Fibroblast of lung (primary cell): Measurements from ENCODE around the gene BFSP2. TPM values are rescaled to one million over a fixed set of nuclear protein-coding genes. Genes with fewer than 3 reads are reported as not detected.

Experiments
- DNase-seq, 2 donors: peaks; one replicate each; pipeline versions ENCODE4 v3.0.0 to v3.0.0-alpha.2; 2010; ENCODE audit warnings: low read depth in 2 of 2
- H2AFZ ChIP-seq: 2 replicates; pipeline ENCODE4 v1.5.1; 2012; ENCODE audit warnings: low read length, control low read depth, inconsistent platforms
- H3K27ac ChIP-seq: 2 replicates; pipeline ENCODE4 v1.5.1; 2011; ENCODE audit warnings: low read length, control low read depth; ENCODE audit not compliant: insufficient read depth
- H3K27me3 ChIP-seq: 2 replicates; pipeline ENCODE4 v1.5.1; 2011; ENCODE audit warnings: mild to moderate bottlenecking, low read length; ENCODE audit not compliant: control insufficient read depth, insufficient read depth
- H3K36me3 ChIP-seq: 2 replicates; pipeline ENCODE4 v1.5.1; 2011; ENCODE audit warnings: low read length; ENCODE audit not compliant: control insufficient read depth, insufficient read depth
- H3K4me1 ChIP-seq: 2 replicates; pipeline ENCODE4 v1.5.1; 2011; ENCODE audit warnings: low read length; ENCODE audit not compliant: control insufficient read depth, insufficient read depth; ENCODE audit errors: extremely low read depth
- H3K4me2 ChIP-seq: 2 replicates; pipeline ENCODE4 v1.5.1; 2011; ENCODE audit warnings: low read length, control low read depth; ENCODE audit not compliant: insufficient read depth; ENCODE audit errors: extremely low read depth
- H3K4me3 ChIP-seq, 4 experiments: fragments of 200-600 bp in 1 of 4; sonication (generic) in 1 of 4; replicated peaks in 1 of 4; 2 replicates each; pipeline ENCODE4 v1.5.1; 2011 to 2016; ENCODE audit warnings: low read length in 4 of 4, low read depth in 3 of 4, mild to moderate bottlenecking in 3 of 4, control low read depth in 2 of 4, inconsistent platforms in 1 of 4, mixed read lengths in 1 of 4; ENCODE audit not compliant: insufficient read depth in 1 of 4; ENCODE audit errors: control extremely low read depth in 1 of 4
- H3K79me2 ChIP-seq: 2 replicates; pipeline ENCODE4 v1.5.1; 2012; ENCODE audit warnings: mild to moderate bottlenecking, low read length, inconsistent platforms; ENCODE audit not compliant: control insufficient read depth, insufficient read depth
- H3K9ac ChIP-seq: 2 replicates; pipeline ENCODE4 v1.5.1; 2011; ENCODE audit warnings: mild to moderate bottlenecking, low read length, control low read depth; ENCODE audit not compliant: insufficient read depth
- H3K9me3 ChIP-seq: 2 replicates; pipeline ENCODE4 v1.5.1; 2012; ENCODE audit warnings: low read depth, low read length; ENCODE audit not compliant: control insufficient read depth, insufficient read depth
- H4K20me1 ChIP-seq: 2 replicates; pipeline ENCODE4 v1.5.1; 2011; ENCODE audit warnings: low read length; ENCODE audit not compliant: control insufficient read depth, insufficient read depth; ENCODE audit errors: extremely low read depth
- EZH2 ChIP-seq: IDR thresholded peaks from 2 replicates; pipeline ENCODE4 v1.5.1; 2012; ENCODE audit warnings: low read length, control low read depth, mild to moderate bottlenecking; ENCODE audit errors: missing control alignments
- polyA plus RNA-seq, 2 donors: library from polyadenylated mRNA; depleted of rRNA in 1 of 2; stranded (reverse) in 1 of 2; unstranded in 1 of 2; fragments of >200 nt; gene quantifications; 2 replicates each; pipeline ENCODE4 v1.2.1, GENCODE V29; 2011 to 2012; ENCODE audit warnings: missing spikeins in 1 of 2
- total RNA-seq: library from RNA; depleted of rRNA; stranded (reverse); fragments of >200 nt; gene quantifications from 2 replicates; pipeline ENCODE4 v1.2.1, GENCODE V29; 2014
- TF ChIP-seq, protein P1 (sequence below), 2 donors: IDR thresholded peaks in 1 of 2; conservative IDR thresholded peaks in 1 of 2; 1 replicate in 1 of 2; 2 replicates in 1 of 2; pipeline ENCODE4 v1.5.1; 2011 to 2012; ENCODE audit warnings: low read length in 2 of 2, control low read depth in 1 of 2, inconsistent platforms in 1 of 2, low read depth in 1 of 2, mild to moderate bottlenecking in 1 of 2

The BFSP2 gene
- total and polyA plus RNA-seq, 2 donors (not counting 1 experiment from before 2014, with no cell fraction given): not detected

GRCh38 chr3:133394561-133395311, 5.1 kb upstream of the BFSP2 start:
- Histone ChIP-seq H3K4me2 (no peak overlapping the region), H3K9me3 (no peaks in the 10 kb centered on the region), H3K4me1 (no peaks in the 10 kb centered on the region), H3K36me3 (no peaks in the 10 kb centered on the region), H4K20me1 (no peaks in the 10 kb centered on the region), H3K27me3 (no peaks in the 10 kb centered on the region), H3K27ac (no peak overlapping the region), H3K79me2 (no peaks in the 10 kb centered on the region), H2AFZ (no peak overlapping the region), H3K9ac (no peak overlapping the region), H3K4me3 (no peak overlapping the region)
- TF ChIP-seq EZH2: no peak
- DNase-seq: peak in 1 of 2 donors; percentile 62

- Histone ChIP-seq H3K27ac (no peak overlapping the region), H3K4me3 (no peak overlapping the region), H3K9me3 (no peaks in the 10 kb centered on the region), H3K27me3 (no peaks in the 10 kb centered on the region), H3K9ac (no peak overlapping the region), H3K79me2 (no peaks in the 10 kb centered on the region), H3K4me2 (no peak overlapping the region), H2AFZ (no peak overlapping the region), H4K20me1 (no peaks in the 10 kb centered on the region), H3K36me3 (no peaks in the 10 kb centered on the region), H3K4me1 (no peaks in the 10 kb centered on the region)
- DNase-seq: no peak
- TF ChIP-seq, protein P1, sequence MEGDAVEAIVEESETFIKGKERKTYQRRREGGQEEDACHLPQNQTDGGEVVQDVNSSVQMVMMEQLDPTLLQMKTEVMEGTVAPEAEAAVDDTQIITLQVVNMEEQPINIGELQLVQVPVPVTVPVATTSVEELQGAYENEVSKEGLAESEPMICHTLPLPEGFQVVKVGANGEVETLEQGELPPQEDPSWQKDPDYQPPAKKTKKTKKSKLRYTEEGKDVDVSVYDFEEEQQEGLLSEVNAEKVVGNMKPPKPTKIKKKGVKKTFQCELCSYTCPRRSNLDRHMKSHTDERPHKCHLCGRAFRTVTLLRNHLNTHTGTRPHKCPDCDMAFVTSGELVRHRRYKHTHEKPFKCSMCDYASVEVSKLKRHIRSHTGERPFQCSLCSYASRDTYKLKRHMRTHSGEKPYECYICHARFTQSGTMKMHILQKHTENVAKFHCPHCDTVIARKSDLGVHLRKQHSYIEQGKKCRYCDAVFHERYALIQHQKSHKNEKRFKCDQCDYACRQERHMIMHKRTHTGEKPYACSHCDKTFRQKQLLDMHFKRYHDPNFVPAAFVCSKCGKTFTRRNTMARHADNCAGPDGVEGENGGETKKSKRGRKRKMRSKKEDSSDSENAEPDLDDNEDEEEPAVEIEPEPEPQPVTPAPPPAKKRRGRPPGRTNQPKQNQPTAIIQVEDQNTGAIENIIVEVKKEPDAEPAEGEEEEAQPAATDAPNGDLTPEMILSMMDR (conservative IDR thresholded peaks at IDR 0.05 in 1 of 2, IDR thresholded peaks at IDR 0.05 in 1 of 2; ENCODE audit: low read depth in 1 of 2, low read length in 2 of 2): no peak
- TF ChIP-seq EZH2: no peak
Observed at GRCh38 chr3:133396906-133397305, 3.0 kb upstream of the BFSP2 start.

- H3K27ac ChIP-seq: no peak overlapping the region
Observed at GRCh38 chr3:133401374-133402135, 1.7 kb downstream of the BFSP2 start.

More at GRCh38 chr3:133401374-133402135, 1.7 kb downstream of the BFSP2 start:
- no peak overlapping the region for H2AFZ ChIP-seq
- H3K4me1 ChIP-seq: no peaks in the 10 kb centered on the region
- TF ChIP-seq, protein P1 (conservative IDR thresholded peaks at IDR 0.05 in 1 of 2, IDR thresholded peaks at IDR 0.05 in 1 of 2; ENCODE audit: low read depth in 1 of 2, low read length in 2 of 2): no peak
- no peak for TF ChIP-seq EZH2
- no peaks in the 10 kb centered on the region for H3K79me2 ChIP-seq
- no peaks in the 10 kb centered on the region for H4K20me1 ChIP-seq
- no peaks in the 10 kb centered on the region for H3K27me3 ChIP-seq
- no peak overlapping the region for H3K4me3 ChIP-seq
- H3K4me2 ChIP-seq: no peak overlapping the region
- H3K9ac ChIP-seq: no peak overlapping the region
- H3K9me3 ChIP-seq: no peaks in the 10 kb centered on the region
- DNase-seq: peak; percentile 29 to 70
- H3K36me3 ChIP-seq: no peaks in the 10 kb centered on the region
